ENCODE data around the gene CLIC4. TPM values are rescaled to one million over a fixed set of nuclear protein-coding genes. Genes with fewer than 3 reads are reported as not detected.
"Not testable (repeated sequence)": the region's sequence is repeated elsewhere in the genome, so short reads cannot be mapped to it uniquely, and the experiment has no call there.

Gene CLIC4
- total RNA-seq, 1 experiment from 2014 or later: 62.7 TPM

DNA sequence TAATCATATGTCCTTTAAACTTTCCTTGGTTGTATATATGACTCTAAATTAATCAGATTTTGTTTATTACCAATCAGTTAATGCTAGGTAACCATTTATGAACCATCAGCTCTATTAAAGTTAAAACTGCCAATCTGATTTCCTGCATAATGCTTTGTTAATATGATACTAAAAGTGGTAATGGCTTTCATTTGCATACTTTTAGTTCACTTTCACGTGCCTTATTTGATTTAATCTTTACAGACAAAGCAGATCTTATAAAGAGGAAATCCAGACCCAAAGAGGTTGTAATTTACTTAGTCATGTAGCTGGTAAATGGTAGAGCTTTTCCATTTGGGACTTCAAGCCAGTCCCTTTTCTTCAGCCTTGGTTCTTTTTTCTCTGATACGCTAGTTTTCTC is 61.3 kb downstream of the CLIC4 start:
- TF ChIP-seq, protein P1, sequence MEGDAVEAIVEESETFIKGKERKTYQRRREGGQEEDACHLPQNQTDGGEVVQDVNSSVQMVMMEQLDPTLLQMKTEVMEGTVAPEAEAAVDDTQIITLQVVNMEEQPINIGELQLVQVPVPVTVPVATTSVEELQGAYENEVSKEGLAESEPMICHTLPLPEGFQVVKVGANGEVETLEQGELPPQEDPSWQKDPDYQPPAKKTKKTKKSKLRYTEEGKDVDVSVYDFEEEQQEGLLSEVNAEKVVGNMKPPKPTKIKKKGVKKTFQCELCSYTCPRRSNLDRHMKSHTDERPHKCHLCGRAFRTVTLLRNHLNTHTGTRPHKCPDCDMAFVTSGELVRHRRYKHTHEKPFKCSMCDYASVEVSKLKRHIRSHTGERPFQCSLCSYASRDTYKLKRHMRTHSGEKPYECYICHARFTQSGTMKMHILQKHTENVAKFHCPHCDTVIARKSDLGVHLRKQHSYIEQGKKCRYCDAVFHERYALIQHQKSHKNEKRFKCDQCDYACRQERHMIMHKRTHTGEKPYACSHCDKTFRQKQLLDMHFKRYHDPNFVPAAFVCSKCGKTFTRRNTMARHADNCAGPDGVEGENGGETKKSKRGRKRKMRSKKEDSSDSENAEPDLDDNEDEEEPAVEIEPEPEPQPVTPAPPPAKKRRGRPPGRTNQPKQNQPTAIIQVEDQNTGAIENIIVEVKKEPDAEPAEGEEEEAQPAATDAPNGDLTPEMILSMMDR (IDR thresholded peaks at IDR 0.05; ENCODE audit: unreplicated experiment): no peak
- no TSS peak for BruUV-seq (replicated peaks)
- Mint-ChIP-seq H3K36me3 (ENCODE audit: insufficient read depth, unreplicated experiment) (no peaks in the 10 kb centered on the region), H3K27ac (ENCODE audit: unreplicated experiment) (no peak overlapping the region), H3K9me3 (ENCODE audit: low read depth, unreplicated experiment) (no peaks in the 10 kb centered on the region), H3K4me3 (ENCODE audit: low read depth, unreplicated experiment) (no peak overlapping the region), H3K27me3 (ENCODE audit: unreplicated experiment) (no peaks in the 10 kb centered on the region), H3K4me1 (ENCODE audit: low read depth, unreplicated experiment) (no peaks in the 10 kb centered on the region)
- intact Hi-C loops (cut with micrococcal nuclease; ENCODE audit: unreplicated experiment): no loop called here
- DNase-seq: no peak
- CTCF ChIA-PET: no interaction called here

DNA sequence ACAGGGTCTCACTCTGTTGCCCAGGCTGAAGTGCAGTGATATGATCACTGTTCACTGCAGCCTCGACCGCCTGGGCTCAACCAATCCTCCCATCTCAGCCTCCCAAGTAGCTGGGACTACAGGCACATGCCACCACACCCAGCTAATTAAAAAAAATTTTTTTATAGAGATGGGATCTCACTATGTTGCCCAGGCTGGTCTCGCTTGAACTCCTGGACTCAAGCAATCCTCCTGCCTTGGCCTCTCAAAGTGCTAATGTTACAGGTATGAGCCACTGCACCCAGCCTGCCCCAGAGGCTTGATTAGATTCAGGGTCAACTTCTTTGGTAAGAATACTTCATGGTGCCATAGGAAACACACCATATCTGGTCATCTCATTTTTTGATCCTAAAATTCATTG is 66.2 kb downstream of the CLIC4 start:
- intact Hi-C loops (cut with micrococcal nuclease; ENCODE audit: unreplicated experiment); H3K36me3 Mint-ChIP-seq (ENCODE audit: insufficient read depth, unreplicated experiment); H3K9me3 Mint-ChIP-seq (ENCODE audit: low read depth, unreplicated experiment); CTCF ChIA-PET; H3K4me1 Mint-ChIP-seq (ENCODE audit: low read depth, unreplicated experiment); H3K27ac Mint-ChIP-seq (ENCODE audit: unreplicated experiment); H3K4me3 Mint-ChIP-seq (ENCODE audit: low read depth, unreplicated experiment); BruUV-seq (replicated peaks); DNase-seq; H3K27me3 Mint-ChIP-seq (ENCODE audit: unreplicated experiment): not testable (repeated sequence)

DNA sequence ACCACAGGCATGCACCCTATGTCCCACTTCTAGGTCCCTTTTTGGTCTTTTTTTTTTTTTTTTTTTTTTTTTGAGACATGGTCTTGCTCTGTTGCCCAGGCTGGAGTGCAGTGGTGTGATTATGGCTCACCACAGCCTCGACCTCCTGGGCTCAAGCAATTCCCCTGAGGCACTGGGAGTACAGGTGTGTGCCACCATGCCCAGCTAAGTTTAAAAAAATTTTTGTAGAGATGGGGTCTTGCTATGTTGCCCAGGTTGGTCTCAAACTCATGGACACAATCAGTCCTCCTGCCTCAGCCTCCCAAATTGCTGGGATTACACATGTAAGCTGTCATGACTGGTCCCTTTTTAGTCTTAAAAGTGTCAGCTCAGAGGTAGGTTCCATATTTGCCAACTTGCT is 75.0 kb downstream of the CLIC4 start:
- not testable (repeated sequence) for BruUV-seq (replicated peaks); H3K27ac Mint-ChIP-seq (ENCODE audit: unreplicated experiment)

DNA sequence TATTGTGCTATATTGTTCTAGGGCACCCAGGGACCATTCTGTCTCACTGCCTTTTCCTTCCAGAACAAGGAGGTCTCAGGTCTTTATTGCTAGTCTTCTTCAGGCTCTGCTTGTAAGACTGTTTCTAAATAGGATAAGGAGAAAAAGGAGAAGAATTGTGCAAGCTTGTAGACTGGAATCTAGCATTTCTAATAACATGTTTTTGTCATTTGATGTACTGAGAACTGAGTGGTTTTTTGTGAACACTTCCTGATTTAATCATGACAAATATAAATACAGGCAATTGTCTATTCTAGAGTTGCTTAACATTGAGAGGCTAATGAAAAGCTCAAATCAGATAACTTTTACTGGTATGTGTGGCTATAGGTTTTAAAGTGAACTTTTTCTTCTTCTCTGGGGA is 77.6 kb downstream of the CLIC4 start:
- no peaks in the 10 kb centered on the region for H3K36me3 Mint-ChIP-seq (ENCODE audit: insufficient read depth, unreplicated experiment)
- H3K27ac Mint-ChIP-seq (ENCODE audit: unreplicated experiment): no peak overlapping the region
- DNase-seq: no peak
- intact Hi-C loops (cut with micrococcal nuclease; ENCODE audit: unreplicated experiment): no loop called here
- H3K4me3 Mint-ChIP-seq (ENCODE audit: low read depth, unreplicated experiment): no peak overlapping the region
- CTCF ChIA-PET: no interaction called here
- H3K9me3 Mint-ChIP-seq (ENCODE audit: low read depth, unreplicated experiment): no peaks in the 10 kb centered on the region
- no TSS peak for BruUV-seq (replicated peaks)
- no peaks in the 10 kb centered on the region for H3K27me3 Mint-ChIP-seq (ENCODE audit: unreplicated experiment)
- TF ChIP-seq, protein P1 (IDR thresholded peaks at IDR 0.05; ENCODE audit: unreplicated experiment): no peak
- H3K4me1 Mint-ChIP-seq (ENCODE audit: low read depth, unreplicated experiment): no peaks in the 10 kb centered on the region

More for the DNA sequence above, 75.0 kb downstream of the CLIC4 start:
- H3K36me3 Mint-ChIP-seq (ENCODE audit: insufficient read depth, unreplicated experiment); H3K4me1 Mint-ChIP-seq (ENCODE audit: low read depth, unreplicated experiment); DNase-seq; intact Hi-C loops (cut with micrococcal nuclease; ENCODE audit: unreplicated experiment); H3K9me3 Mint-ChIP-seq (ENCODE audit: low read depth, unreplicated experiment); H3K27me3 Mint-ChIP-seq (ENCODE audit: unreplicated experiment); H3K4me3 Mint-ChIP-seq (ENCODE audit: low read depth, unreplicated experiment): not testable (repeated sequence)
- CTCF ChIA-PET: interaction anchor here (1.8 kb wide), 1 partner anchor 10 kb away, joined by 3 read pairs; no protein-coding TSS in a partner anchor

DNA sequence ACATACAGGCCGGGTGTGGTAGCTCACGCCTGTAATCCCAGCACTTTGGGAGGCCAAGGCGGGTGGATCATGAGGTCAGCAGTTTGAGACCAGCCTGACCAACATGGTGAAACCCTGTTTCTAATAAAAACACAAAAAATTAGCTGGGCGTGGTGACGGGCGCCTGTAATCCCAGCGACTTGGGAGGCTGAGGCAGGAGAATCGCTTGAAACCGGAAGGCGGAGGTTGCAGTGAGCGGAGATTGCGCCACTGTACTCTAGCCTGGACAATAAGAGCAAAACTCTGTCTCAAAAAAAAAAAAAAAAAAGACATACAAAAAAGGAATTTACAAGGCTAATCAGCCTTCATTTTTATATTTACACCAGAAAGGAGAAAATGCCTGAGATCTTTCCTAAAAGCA is 78.2 kb downstream of the CLIC4 start:
- H3K4me1 Mint-ChIP-seq (ENCODE audit: low read depth, unreplicated experiment); DNase-seq; H3K27me3 Mint-ChIP-seq (ENCODE audit: unreplicated experiment); H3K9me3 Mint-ChIP-seq (ENCODE audit: low read depth, unreplicated experiment); H3K36me3 Mint-ChIP-seq (ENCODE audit: insufficient read depth, unreplicated experiment); intact Hi-C loops (cut with micrococcal nuclease; ENCODE audit: unreplicated experiment); H3K27ac Mint-ChIP-seq (ENCODE audit: unreplicated experiment); H3K4me3 Mint-ChIP-seq (ENCODE audit: low read depth, unreplicated experiment); CTCF ChIA-PET; BruUV-seq (replicated peaks): not testable (repeated sequence)

DNA sequence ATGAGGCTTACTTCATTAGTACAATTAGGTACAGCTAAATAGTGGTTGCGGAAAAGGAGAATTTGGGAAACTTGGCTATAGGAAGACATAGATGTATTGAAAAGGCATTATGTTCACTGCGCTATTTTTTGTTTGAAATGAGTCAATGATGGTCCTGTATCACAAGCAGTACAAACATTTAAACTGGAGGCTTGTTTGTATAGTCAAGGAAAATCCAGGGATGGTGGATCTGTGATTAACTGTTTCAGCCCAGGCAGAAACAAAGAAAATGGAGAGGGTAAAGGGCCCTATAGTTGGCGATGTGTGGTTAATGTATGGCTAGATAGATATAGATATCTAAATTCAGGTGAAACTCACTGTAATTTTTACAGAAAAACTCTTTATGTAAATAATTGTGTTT is 79.9 kb downstream of the CLIC4 start:
- Mint-ChIP-seq H3K4me3 (ENCODE audit: low read depth, unreplicated experiment) (no peak overlapping the region), H3K4me1 (ENCODE audit: low read depth, unreplicated experiment) (no peaks in the 10 kb centered on the region), H3K27ac (ENCODE audit: unreplicated experiment) (no peak overlapping the region), H3K9me3 (ENCODE audit: low read depth, unreplicated experiment) (no peaks in the 10 kb centered on the region), H3K27me3 (ENCODE audit: unreplicated experiment) (no peaks in the 10 kb centered on the region), H3K36me3 (ENCODE audit: insufficient read depth, unreplicated experiment) (no peaks in the 10 kb centered on the region)
- intact Hi-C loops (cut with micrococcal nuclease; ENCODE audit: unreplicated experiment): no loop called here
- no TSS peak for BruUV-seq (replicated peaks)
- TF ChIP-seq, protein P1 (IDR thresholded peaks at IDR 0.05; ENCODE audit: unreplicated experiment): no peak
- CTCF ChIA-PET: interaction anchor here (0.6 to 0.7 kb wide), 2 partner anchors 80 to 137 kb away, joined by 3 to 4 read pairs; partner anchors contain the start of gene CLIC4
- DNase-seq: no peak

All from Calu3 (cell line).